Measurements from ENCODE around the gene ASPSCR1.

DNA sequence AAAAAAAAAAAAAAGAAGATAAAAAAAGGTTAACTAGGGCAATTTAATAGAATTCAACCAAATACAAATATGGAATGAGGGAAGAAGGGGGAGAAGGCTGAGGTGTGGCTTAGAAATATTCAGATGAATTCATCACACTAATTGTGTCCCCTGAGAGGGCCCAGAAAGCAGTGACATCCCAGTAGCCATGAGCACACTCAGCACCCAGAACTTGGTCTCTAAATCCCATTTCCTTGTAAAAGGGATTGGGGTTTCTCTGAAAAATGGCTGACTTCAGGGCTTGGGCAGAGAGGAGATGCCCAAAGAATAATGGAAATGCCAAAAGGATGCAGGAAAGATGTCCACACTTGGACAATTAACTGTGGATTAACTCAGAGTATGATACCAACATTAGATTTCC, 4.0 kb upstream of the ASPSCR1 start:
- TF ChIP-seq, protein P1, sequence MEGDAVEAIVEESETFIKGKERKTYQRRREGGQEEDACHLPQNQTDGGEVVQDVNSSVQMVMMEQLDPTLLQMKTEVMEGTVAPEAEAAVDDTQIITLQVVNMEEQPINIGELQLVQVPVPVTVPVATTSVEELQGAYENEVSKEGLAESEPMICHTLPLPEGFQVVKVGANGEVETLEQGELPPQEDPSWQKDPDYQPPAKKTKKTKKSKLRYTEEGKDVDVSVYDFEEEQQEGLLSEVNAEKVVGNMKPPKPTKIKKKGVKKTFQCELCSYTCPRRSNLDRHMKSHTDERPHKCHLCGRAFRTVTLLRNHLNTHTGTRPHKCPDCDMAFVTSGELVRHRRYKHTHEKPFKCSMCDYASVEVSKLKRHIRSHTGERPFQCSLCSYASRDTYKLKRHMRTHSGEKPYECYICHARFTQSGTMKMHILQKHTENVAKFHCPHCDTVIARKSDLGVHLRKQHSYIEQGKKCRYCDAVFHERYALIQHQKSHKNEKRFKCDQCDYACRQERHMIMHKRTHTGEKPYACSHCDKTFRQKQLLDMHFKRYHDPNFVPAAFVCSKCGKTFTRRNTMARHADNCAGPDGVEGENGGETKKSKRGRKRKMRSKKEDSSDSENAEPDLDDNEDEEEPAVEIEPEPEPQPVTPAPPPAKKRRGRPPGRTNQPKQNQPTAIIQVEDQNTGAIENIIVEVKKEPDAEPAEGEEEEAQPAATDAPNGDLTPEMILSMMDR (IDR thresholded peaks at IDR 0.05), result no peak
- TF ChIP-seq POLR2A (IDR thresholded peaks at IDR 0.05) (no peak), POLR2AphosphoS5 (IDR thresholded peaks at IDR 0.05) (no peak)

Measured in transverse colon (tissue), 4 donors.